ENCODE results near the gene SH3BP4. TPM values are rescaled to one million over a fixed set of nuclear protein-coding genes. Genes with fewer than 3 reads are reported as not detected.

The SH3BP4 gene
- total and polyA plus RNA-seq, 2 of the 13 experiments (the other 11 are each of a cell fraction or from before 2014, with no cell fraction given): 34.6 to 99.1 TPM

DNA sequence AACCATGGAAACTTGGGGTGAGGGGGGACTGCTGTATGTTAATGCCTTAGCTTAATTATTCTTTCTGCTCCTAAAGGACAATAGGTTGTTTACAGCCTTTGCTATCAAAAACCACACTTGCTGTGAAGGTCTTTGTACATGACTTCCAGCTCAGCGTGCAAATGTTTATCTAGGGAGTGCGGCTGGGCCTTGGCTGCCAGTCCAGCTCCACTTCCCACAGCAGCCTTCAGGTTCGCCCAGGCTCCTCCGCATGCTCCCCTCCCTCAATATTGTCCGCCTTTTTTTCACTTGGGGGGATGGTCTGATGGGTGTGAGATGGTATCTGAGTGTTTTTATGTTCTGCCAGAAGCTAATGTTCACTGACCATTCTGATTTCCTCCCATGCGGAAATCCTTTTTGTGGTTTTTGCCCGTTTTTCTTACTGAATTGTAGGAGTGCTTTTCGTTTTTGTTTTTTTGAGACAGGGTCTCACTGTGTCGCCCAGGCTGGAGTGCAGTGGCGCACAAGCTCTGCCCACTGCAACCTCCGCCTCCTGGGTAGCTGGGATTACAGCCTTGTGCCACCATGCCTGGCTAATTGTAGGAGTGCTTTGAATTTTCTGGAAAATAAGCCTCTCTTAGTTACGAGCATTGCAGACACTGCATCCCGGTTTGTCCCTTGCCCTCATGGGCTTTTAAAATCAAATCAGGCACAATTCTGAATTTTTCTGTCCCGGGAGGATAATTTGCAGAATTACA, 28.8 kb downstream of the SH3BP4 start (continued):
- TF ChIP-seq, protein P1, sequence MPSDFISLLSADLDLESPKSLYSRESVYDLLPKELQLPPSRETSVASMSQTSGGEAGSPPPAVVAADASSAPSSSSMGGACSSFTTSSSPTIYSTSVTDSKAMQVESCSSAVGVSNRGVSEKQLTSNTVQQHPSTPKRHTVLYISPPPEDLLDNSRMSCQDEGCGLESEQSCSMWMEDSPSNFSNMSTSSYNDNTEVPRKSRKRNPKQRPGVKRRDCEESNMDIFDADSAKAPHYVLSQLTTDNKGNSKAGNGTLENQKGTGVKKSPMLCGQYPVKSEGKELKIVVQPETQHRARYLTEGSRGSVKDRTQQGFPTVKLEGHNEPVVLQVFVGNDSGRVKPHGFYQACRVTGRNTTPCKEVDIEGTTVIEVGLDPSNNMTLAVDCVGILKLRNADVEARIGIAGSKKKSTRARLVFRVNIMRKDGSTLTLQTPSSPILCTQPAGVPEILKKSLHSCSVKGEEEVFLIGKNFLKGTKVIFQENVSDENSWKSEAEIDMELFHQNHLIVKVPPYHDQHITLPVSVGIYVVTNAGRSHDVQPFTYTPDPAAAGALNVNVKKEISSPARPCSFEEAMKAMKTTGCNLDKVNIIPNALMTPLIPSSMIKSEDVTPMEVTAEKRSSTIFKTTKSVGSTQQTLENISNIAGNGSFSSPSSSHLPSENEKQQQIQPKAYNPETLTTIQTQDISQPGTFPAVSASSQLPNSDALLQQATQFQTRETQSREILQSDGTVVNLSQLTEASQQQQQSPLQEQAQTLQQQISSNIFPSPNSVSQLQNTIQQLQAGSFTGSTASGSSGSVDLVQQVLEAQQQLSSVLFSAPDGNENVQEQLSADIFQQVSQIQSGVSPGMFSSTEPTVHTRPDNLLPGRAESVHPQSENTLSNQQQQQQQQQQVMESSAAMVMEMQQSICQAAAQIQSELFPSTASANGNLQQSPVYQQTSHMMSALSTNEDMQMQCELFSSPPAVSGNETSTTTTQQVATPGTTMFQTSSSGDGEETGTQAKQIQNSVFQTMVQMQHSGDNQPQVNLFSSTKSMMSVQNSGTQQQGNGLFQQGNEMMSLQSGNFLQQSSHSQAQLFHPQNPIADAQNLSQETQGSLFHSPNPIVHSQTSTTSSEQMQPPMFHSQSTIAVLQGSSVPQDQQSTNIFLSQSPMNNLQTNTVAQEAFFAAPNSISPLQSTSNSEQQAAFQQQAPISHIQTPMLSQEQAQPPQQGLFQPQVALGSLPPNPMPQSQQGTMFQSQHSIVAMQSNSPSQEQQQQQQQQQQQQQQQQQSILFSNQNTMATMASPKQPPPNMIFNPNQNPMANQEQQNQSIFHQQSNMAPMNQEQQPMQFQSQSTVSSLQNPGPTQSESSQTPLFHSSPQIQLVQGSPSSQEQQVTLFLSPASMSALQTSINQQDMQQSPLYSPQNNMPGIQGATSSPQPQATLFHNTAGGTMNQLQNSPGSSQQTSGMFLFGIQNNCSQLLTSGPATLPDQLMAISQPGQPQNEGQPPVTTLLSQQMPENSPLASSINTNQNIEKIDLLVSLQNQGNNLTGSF (CRISPR knock-in tag; IDR thresholded peaks at IDR 0.05): no peak
- TF ChIP-seq HOXA3 (CRISPR knock-in tag; IDR thresholded peaks at IDR 0.05) (peak; percentile 31; the same call in 1 of the 2 replicates), ZSCAN9 (CRISPR knock-in tag; IDR thresholded peaks at IDR 0.05; ENCODE audit: borderline replicate concordance) (no peak; the same call in 1 of the 2 replicates), TARDBP (CRISPR knock-in tag; IDR thresholded peaks at IDR 0.05) (peak; percentile 52; the same call in 1 of the 2 replicates), MEIS2 (CRISPR knock-in tag; IDR thresholded peaks at IDR 0.05) (peak; percentile 25), HNRNPH1 (optimal IDR thresholded peaks at IDR 0.05; ENCODE audit: low read depth, low read length) (peak; percentile 7), FOSL2 (CRISPR knock-in tag; IDR thresholded peaks at IDR 0.05) (peak; percentile 42), TGIF2 (CRISPR knock-in tag; IDR thresholded peaks at IDR 0.05) (0 out of 2 replicates have a peak, but pooled peaks have one; percentile 10), AKAP8 (CRISPR knock-in tag; IDR thresholded peaks at IDR 0.05) (no peak), ZNF235 (CRISPR knock-in tag; IDR thresholded peaks at IDR 0.05; ENCODE audit: borderline replicate concordance) (peak; percentile 64; the same call in 1 of the 2 replicates), RARA (CRISPR knock-in tag; IDR thresholded peaks at IDR 0.05) (peak; percentile 58; the same call in 1 of the 2 replicates), NRL (CRISPR knock-in tag; IDR thresholded peaks at IDR 0.05; ENCODE audit: borderline replicate concordance) (0 out of 2 replicates have a peak, but pooled peaks have one; percentile 13), ZFX (CRISPR knock-in tag; IDR thresholded peaks at IDR 0.05; ENCODE audit: low read depth) (peak; percentile 60; the same call in 1 of the 2 replicates)
- TF ChIP-seq, protein P2, sequence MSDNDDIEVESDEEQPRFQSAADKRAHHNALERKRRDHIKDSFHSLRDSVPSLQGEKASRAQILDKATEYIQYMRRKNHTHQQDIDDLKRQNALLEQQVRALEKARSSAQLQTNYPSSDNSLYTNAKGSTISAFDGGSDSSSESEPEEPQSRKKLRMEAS (IDR thresholded peaks at IDR 0.05): peak; percentile 81
- TF ChIP-seq, protein P3, sequence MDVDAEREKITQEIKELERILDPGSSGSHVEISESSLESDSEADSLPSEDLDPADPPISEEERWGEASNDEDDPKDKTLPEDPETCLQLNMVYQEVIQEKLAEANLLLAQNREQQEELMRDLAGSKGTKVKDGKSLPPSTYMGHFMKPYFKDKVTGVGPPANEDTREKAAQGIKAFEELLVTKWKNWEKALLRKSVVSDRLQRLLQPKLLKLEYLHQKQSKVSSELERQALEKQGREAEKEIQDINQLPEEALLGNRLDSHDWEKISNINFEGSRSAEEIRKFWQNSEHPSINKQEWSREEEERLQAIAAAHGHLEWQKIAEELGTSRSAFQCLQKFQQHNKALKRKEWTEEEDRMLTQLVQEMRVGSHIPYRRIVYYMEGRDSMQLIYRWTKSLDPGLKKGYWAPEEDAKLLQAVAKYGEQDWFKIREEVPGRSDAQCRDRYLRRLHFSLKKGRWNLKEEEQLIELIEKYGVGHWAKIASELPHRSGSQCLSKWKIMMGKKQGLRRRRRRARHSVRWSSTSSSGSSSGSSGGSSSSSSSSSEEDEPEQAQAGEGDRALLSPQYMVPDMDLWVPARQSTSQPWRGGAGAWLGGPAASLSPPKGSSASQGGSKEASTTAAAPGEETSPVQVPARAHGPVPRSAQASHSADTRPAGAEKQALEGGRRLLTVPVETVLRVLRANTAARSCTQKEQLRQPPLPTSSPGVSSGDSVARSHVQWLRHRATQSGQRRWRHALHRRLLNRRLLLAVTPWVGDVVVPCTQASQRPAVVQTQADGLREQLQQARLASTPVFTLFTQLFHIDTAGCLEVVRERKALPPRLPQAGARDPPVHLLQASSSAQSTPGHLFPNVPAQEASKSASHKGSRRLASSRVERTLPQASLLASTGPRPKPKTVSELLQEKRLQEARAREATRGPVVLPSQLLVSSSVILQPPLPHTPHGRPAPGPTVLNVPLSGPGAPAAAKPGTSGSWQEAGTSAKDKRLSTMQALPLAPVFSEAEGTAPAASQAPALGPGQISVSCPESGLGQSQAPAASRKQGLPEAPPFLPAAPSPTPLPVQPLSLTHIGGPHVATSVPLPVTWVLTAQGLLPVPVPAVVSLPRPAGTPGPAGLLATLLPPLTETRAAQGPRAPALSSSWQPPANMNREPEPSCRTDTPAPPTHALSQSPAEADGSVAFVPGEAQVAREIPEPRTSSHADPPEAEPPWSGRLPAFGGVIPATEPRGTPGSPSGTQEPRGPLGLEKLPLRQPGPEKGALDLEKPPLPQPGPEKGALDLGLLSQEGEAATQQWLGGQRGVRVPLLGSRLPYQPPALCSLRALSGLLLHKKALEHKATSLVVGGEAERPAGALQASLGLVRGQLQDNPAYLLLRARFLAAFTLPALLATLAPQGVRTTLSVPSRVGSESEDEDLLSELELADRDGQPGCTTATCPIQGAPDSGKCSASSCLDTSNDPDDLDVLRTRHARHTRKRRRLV (CRISPR knock-in tag; IDR thresholded peaks at IDR 0.05): 0 out of 2 replicates have a peak, but pooled peaks have one; percentile 47
- TF ChIP-seq, protein P4, sequence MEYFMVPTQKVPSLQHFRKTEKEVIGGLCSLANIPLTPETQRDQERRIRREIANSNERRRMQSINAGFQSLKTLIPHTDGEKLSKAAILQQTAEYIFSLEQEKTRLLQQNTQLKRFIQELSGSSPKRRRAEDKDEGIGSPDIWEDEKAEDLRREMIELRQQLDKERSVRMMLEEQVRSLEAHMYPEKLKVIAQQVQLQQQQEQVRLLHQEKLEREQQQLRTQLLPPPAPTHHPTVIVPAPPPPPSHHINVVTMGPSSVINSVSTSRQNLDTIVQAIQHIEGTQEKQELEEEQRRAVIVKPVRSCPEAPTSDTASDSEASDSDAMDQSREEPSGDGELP (IDR thresholded peaks at IDR 0.05; ENCODE audit: borderline replicate concordance, low read depth): no peak; the same call in 1 of the 2 replicates

Measured in HepG2 (cell line).